ENCODE results near the gene CCDC106.

Gene CCDC106

DNA sequence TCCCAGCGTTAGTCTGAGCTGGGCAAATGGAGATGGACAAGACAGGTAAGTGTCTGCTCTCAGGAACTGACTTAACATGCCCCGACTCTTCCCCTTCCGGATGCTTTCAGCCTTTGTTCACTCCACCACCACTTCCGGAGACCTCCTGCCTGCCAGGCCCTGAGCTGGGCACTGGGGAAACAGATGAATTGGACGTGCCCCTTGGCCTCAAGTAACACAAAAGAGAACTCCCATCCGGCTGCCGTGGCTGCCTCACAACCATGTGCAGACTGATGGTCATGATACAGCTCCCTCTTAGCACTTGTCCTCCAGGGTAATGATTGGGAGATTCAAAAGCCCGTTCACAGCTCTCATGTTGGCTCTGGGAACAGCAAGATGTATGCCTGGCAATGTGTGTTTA, 30.6 kb upstream of the CCDC106 start:
- Histone ChIP-seq H3F3A (ENCODE audit: insufficient read depth, low read length) (no peaks in the 10 kb centered on the region), H3K36me3 (ENCODE audit: insufficient read depth, low read length) (peaks cover 26% of the 10 kb centered on the region), H2AFZ (ENCODE audit: low read length) (no peak overlapping the region), H3K27ac (ENCODE audit: low read depth, low read length, poor library complexity, severe bottlenecking) (no peak overlapping the region), H3K4me3 (ENCODE audit: low read depth, low read length, poor library complexity, severe bottlenecking) (no peak overlapping the region), H3K79me2 (ENCODE audit: insufficient read depth, low read length) (no peaks in the 10 kb centered on the region), H3K4me1 (ENCODE audit: insufficient read depth, low read length, severe bottlenecking) (no peaks in the 10 kb centered on the region), H3K9me3 (ENCODE audit: low read length) (no peaks in the 10 kb centered on the region), H3K27me3 (ENCODE audit: insufficient read depth, low read length) (no peaks in the 10 kb centered on the region), H4K20me1 (ENCODE audit: insufficient read depth, low read length) (no peaks in the 10 kb centered on the region), H3K9me2 (ENCODE audit: low read depth, low read length) (no peaks in the 10 kb centered on the region), H3K9ac (ENCODE audit: low read length) (no peak overlapping the region), H3K4me2 (ENCODE audit: low read length) (no peak overlapping the region)
- TF ChIP-seq, protein P1, sequence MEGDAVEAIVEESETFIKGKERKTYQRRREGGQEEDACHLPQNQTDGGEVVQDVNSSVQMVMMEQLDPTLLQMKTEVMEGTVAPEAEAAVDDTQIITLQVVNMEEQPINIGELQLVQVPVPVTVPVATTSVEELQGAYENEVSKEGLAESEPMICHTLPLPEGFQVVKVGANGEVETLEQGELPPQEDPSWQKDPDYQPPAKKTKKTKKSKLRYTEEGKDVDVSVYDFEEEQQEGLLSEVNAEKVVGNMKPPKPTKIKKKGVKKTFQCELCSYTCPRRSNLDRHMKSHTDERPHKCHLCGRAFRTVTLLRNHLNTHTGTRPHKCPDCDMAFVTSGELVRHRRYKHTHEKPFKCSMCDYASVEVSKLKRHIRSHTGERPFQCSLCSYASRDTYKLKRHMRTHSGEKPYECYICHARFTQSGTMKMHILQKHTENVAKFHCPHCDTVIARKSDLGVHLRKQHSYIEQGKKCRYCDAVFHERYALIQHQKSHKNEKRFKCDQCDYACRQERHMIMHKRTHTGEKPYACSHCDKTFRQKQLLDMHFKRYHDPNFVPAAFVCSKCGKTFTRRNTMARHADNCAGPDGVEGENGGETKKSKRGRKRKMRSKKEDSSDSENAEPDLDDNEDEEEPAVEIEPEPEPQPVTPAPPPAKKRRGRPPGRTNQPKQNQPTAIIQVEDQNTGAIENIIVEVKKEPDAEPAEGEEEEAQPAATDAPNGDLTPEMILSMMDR (IDR thresholded peaks at IDR 0.05; ENCODE audit: low read length): no peak
- no peak for TF ChIP-seq EZH2 (IDR thresholded peaks at IDR 0.05; ENCODE audit: borderline replicate concordance, low read length)

DNA sequence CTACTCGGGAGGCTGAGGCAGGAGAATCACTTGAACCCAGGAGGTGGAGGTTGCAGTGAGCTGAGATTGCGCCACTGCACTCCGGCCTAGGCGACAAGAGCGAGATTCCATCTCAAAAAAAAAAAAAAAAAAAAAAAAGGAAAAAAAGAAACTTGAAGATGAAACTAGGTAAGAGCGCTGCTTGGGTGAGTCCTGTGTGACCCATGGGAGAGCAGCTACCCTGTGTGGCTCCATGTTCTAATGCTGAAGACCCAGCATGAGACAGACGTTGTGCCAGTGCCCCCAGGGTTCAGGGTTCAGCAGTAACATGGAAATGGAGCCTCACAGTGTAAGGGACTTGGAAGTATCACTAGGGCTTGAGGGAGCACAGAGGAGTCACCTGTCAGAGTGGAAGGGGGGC, 29.6 kb upstream of the CCDC106 start:
- H3K27ac ChIP-seq (ENCODE audit: low read depth, low read length, poor library complexity, severe bottlenecking): no peak overlapping the region
- no peaks in the 10 kb centered on the region for H3K9me3 ChIP-seq (ENCODE audit: low read length)
- no peaks in the 10 kb centered on the region for H3K9me2 ChIP-seq (ENCODE audit: low read depth, low read length)
- no peaks in the 10 kb centered on the region for H3K27me3 ChIP-seq (ENCODE audit: insufficient read depth, low read length)
- peaks cover 26% of the 10 kb centered on the region for H3K36me3 ChIP-seq (ENCODE audit: insufficient read depth, low read length)
- no peaks in the 10 kb centered on the region for H4K20me1 ChIP-seq (ENCODE audit: insufficient read depth, low read length)
- no peak overlapping the region for H2AFZ ChIP-seq (ENCODE audit: low read length)
- TF ChIP-seq EZH2 (IDR thresholded peaks at IDR 0.05; ENCODE audit: borderline replicate concordance, low read length): no peak
- TF ChIP-seq, protein P1 (IDR thresholded peaks at IDR 0.05; ENCODE audit: low read length): no peak
- peaks cover under 1% of the 10 kb centered on the region for H3K4me1 ChIP-seq (ENCODE audit: insufficient read depth, low read length, severe bottlenecking)
- H3K9ac ChIP-seq (ENCODE audit: low read length): no peak overlapping the region
- no peaks in the 10 kb centered on the region for H3F3A ChIP-seq (ENCODE audit: insufficient read depth, low read length)
- no peaks in the 10 kb centered on the region for H3K79me2 ChIP-seq (ENCODE audit: insufficient read depth, low read length)
- no peak overlapping the region for H3K4me3 ChIP-seq (ENCODE audit: low read depth, low read length, poor library complexity, severe bottlenecking)
- no peak overlapping the region for H3K4me2 ChIP-seq (ENCODE audit: low read length)

DNA sequence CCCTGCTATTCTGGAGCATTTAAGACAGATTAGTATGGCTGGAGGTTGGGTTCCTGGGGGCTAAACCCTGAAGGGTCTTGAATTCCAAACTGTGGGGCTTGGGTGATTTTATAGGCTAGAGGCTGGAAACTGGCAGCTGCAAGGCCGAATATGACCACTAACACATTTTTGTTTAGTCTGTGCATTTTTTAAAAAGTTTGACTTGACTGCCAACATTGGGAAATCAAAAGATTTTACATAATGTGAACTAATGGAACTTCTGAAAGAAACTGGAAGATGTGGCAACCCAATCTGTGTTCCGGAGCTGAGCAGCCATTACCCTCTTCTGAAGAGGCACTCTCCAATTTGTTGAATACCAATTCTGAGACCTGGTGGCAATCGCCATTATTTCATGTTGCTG, 28.7 kb upstream of the CCDC106 start:
- no peaks in the 10 kb centered on the region for H3F3A ChIP-seq (ENCODE audit: insufficient read depth, low read length)
- H3K9me2 ChIP-seq (ENCODE audit: low read depth, low read length): no peaks in the 10 kb centered on the region
- no peak overlapping the region for H3K4me3 ChIP-seq (ENCODE audit: low read depth, low read length, poor library complexity, severe bottlenecking)
- H3K9ac ChIP-seq (ENCODE audit: low read length): no peak overlapping the region
- peaks cover 26% of the 10 kb centered on the region for H3K36me3 ChIP-seq (ENCODE audit: insufficient read depth, low read length)
- TF ChIP-seq EZH2 (IDR thresholded peaks at IDR 0.05; ENCODE audit: borderline replicate concordance, low read length): no peak
- TF ChIP-seq, protein P1 (IDR thresholded peaks at IDR 0.05; ENCODE audit: low read length): no peak
- no peak overlapping the region for H2AFZ ChIP-seq (ENCODE audit: low read length)
- H3K4me2 ChIP-seq (ENCODE audit: low read length): no peak overlapping the region
- no peaks in the 10 kb centered on the region for H4K20me1 ChIP-seq (ENCODE audit: insufficient read depth, low read length)
- H3K9me3 ChIP-seq (ENCODE audit: low read length): no peaks in the 10 kb centered on the region
- H3K79me2 ChIP-seq (ENCODE audit: insufficient read depth, low read length): no peaks in the 10 kb centered on the region
- H3K4me1 ChIP-seq (ENCODE audit: insufficient read depth, low read length, severe bottlenecking): peaks cover 5% of the 10 kb centered on the region
- H3K27me3 ChIP-seq (ENCODE audit: insufficient read depth, low read length): no peaks in the 10 kb centered on the region
- H3K27ac ChIP-seq (ENCODE audit: low read depth, low read length, poor library complexity, severe bottlenecking): no peak overlapping the region
